Choroid plexus epithelial cell (primary cell): Measurements from ENCODE around the gene ZNF407.

Experiments
- DNase-seq: peaks from one replicate; pipeline ENCODE4 v3.0.0-alpha.2; 2010; ENCODE audit warnings: low read depth
- H3K4me3 ChIP-seq: 2 replicates; pipeline ENCODE4 v1.5.1; 2011; ENCODE audit warnings: low read depth, mild to moderate bottlenecking, control low read depth, low read length, moderate library complexity
- TF ChIP-seq, protein P1 (sequence below): conservative IDR thresholded peaks from 2 replicates; pipeline ENCODE4 v1.5.1; 2011; ENCODE audit warnings: low read depth, mild to moderate bottlenecking, control low read depth, inconsistent platforms, low read length, moderate library complexity

ZNF407 gene

GRCh38 chr18:74826572-74826971, 228.9 kb downstream of the ZNF407 start:
- no peak overlapping the region for H3K4me3 ChIP-seq
- DNase-seq, result peak; percentile 24
- TF ChIP-seq, protein P1, sequence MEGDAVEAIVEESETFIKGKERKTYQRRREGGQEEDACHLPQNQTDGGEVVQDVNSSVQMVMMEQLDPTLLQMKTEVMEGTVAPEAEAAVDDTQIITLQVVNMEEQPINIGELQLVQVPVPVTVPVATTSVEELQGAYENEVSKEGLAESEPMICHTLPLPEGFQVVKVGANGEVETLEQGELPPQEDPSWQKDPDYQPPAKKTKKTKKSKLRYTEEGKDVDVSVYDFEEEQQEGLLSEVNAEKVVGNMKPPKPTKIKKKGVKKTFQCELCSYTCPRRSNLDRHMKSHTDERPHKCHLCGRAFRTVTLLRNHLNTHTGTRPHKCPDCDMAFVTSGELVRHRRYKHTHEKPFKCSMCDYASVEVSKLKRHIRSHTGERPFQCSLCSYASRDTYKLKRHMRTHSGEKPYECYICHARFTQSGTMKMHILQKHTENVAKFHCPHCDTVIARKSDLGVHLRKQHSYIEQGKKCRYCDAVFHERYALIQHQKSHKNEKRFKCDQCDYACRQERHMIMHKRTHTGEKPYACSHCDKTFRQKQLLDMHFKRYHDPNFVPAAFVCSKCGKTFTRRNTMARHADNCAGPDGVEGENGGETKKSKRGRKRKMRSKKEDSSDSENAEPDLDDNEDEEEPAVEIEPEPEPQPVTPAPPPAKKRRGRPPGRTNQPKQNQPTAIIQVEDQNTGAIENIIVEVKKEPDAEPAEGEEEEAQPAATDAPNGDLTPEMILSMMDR, result no peak

DNA sequence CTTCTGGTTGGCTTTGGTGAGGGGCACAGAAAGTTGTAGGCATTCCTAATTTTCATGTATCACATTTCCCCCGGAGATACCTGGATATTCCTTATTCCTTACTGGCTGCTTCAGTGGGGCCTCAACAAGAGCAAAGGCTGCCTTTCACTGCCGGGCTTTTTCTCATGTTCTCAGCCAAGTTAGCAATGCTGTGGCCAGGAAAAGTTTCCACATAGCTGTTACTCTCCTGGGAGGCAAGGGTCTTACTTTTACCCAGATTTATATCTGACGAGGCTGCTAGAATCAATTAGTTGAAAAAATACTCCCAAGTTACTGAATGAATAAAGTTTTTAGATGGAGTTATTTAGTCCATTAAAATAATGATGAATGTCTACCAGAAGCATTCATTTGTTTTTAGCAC, 230.5 kb downstream of the ZNF407 start:
- no peak overlapping the region for H3K4me3 ChIP-seq
- no peak for DNase-seq
- TF ChIP-seq, protein P1, result no peak

GRCh38 chr18:74831571-74832250, 234.0 kb downstream of the ZNF407 start:
- H3K4me3 ChIP-seq, result no peak overlapping the region
- DNase-seq, result peak; percentile 62
- TF ChIP-seq, protein P1, result no peak

DNA sequence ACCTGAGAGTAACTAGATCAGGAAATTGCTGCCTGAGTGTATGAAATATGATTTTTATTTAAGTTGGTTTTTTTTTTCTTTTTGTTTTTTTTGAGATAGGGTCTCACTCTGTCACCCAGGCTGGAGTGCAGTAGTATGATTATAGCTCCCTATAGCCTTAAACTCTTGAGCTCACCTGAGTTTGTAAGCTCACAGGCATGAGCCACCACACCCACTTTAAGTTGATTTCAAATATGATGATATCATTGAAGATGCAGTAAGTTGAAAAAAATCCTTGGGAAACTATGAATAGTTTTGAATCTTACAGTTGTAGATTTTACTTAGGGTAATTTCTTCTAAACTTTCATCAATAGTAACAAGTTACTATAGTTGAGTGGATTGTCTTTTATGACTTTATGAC, 234.7 kb downstream of the ZNF407 start:
- no peak overlapping the region for H3K4me3 ChIP-seq
- no peak for DNase-seq
- TF ChIP-seq, protein P1, result no peak

- no peak overlapping the region for H3K4me3 ChIP-seq
- peak; percentile 12 for DNase-seq
- TF ChIP-seq, protein P1, result no peak
Measured at GRCh38 chr18:74832999-74833398, 235.3 kb downstream of the ZNF407 start.

DNA sequence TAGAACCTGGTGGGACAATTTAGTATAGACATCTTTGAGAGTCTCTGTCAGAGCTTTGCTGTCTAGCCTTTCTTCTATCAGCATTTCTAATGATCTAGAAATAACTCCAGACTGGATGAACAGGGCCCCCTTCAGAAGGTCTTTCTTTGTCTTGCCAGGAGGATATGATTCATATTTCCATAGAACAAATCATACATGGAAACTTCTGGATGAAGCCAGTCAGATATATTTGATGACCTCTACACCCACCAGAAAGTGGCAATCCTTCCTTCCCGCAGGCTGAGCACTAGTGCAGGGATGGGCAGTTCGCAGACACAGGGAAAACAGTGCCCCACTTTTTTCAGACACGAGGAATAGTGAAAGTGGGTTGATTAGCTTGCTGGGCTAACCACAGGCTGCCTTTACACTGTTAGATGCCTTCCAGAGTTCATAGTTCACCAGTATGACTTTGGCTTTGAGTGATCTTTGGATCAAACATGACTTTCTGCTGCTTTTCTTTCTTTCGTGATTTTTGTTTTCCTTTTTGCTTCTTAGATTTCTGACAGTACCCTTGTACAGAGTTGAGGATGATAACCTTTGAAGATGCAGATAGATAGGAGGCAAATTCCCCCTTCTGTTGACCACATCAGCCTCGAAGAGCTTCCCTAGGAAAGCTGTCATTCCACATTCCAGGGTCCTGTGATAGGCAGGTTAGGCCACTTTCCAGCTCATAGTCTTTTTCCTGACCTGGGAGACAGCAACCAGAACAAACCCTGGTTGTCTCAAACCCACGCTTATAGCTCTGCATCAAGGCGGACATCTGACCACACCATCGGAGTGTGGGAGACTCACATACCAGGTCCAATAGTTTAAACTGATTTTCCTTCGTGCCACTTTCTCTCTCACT, 237.0 kb downstream of the ZNF407 start:
- DNase-seq, result peak; percentile 17

More for the DNA sequence above, 237.0 kb downstream of the ZNF407 start:
- H3K4me3 ChIP-seq, result no peak overlapping the region
- TF ChIP-seq, protein P1, result no peak
